Measurements from ENCODE around the gene PSME2.

PSME2 gene

GRCh38 chr14:24150993-24151392 is 4.6 kb upstream of the PSME2 start:
- no peak for FAIRE-seq

GRCh38 chr14:24150567-24150966 is 4.2 kb upstream of the PSME2 start:
- FAIRE-seq: no peak

GRCh38 chr14:24150061-24150460 is 3.7 kb upstream of the PSME2 start:
- FAIRE-seq: no peak

- FAIRE-seq: no peak
These were observed 3.0 kb upstream of the PSME2 start for GRCh38 chr14:24149302-24149969.

- FAIRE-seq: no peak
These were observed 1.5 kb upstream of the PSME2 start for GRCh38 chr14:24147761-24148428.

GRCh38 chr14:24146978-24147760 is 759 bp upstream of the PSME2 start, which contains the start of gene RNF31:
Gene RNF31 (plus strand): TSS chr14:24147498. CDS start chr14:24147699, 201 bp downstream.
- peak; percentile 98 for FAIRE-seq

- no peak for FAIRE-seq
These were observed 539 bp downstream of the PSME2 start for GRCh38 chr14:24145690-24146452.

GRCh38 chr14:24145219-24145618 is 1.2 kb downstream of the PSME2 start:
- FAIRE-seq: no peak

GRCh38 chr14:24144451-24144850 is 2.0 kb downstream of the PSME2 start:
- no peak for FAIRE-seq

GRCh38 chr14:24143511-24143910 is 2.9 kb downstream of the PSME2 start:
- no peak for FAIRE-seq

GRCh38 chr14:24141097-24141880 is 5.1 kb downstream of the PSME2 start, which contains the start of gene EMC9:
Gene EMC9 (minus strand): TSS chr14:24141591. CDS start chr14:24141304, 287 bp downstream.
- peak; percentile 94 for FAIRE-seq

GRCh38 chr14:24139272-24139934 is 7.0 kb downstream of the PSME2 start:
- FAIRE-seq: no peak

GRCh38 chr14:24138396-24139271 is 7.8 kb downstream of the PSME2 start:
- no peak for FAIRE-seq

- no peak for FAIRE-seq
These were observed 8.6 kb downstream of the PSME2 start for GRCh38 chr14:24137529-24138395.

GRCh38 chr14:24136684-24137528 is 9.5 kb downstream of the PSME2 start:
- FAIRE-seq: no peak

- no peak for FAIRE-seq
These were observed 10.4 kb downstream of the PSME2 start, which contains the start of gene PSME1 for GRCh38 chr14:24135834-24136683. Gene PSME1 (plus strand): TSS chr14:24136194. CDS start chr14:24136263, 69 bp downstream.

- FAIRE-seq: no peak
These were observed 10.9 kb downstream of the PSME2 start for GRCh38 chr14:24135584-24135833.

- peak; percentile 23 for FAIRE-seq
These were observed 12.7 kb downstream of the PSME2 start for GRCh38 chr14:24133735-24134134.
